Measurements from ENCODE around the gene FRMPD2. TPM values are rescaled to one million over a fixed set of nuclear protein-coding genes. Genes with fewer than 3 reads are reported as not detected.

Gene FRMPD2, protein sequence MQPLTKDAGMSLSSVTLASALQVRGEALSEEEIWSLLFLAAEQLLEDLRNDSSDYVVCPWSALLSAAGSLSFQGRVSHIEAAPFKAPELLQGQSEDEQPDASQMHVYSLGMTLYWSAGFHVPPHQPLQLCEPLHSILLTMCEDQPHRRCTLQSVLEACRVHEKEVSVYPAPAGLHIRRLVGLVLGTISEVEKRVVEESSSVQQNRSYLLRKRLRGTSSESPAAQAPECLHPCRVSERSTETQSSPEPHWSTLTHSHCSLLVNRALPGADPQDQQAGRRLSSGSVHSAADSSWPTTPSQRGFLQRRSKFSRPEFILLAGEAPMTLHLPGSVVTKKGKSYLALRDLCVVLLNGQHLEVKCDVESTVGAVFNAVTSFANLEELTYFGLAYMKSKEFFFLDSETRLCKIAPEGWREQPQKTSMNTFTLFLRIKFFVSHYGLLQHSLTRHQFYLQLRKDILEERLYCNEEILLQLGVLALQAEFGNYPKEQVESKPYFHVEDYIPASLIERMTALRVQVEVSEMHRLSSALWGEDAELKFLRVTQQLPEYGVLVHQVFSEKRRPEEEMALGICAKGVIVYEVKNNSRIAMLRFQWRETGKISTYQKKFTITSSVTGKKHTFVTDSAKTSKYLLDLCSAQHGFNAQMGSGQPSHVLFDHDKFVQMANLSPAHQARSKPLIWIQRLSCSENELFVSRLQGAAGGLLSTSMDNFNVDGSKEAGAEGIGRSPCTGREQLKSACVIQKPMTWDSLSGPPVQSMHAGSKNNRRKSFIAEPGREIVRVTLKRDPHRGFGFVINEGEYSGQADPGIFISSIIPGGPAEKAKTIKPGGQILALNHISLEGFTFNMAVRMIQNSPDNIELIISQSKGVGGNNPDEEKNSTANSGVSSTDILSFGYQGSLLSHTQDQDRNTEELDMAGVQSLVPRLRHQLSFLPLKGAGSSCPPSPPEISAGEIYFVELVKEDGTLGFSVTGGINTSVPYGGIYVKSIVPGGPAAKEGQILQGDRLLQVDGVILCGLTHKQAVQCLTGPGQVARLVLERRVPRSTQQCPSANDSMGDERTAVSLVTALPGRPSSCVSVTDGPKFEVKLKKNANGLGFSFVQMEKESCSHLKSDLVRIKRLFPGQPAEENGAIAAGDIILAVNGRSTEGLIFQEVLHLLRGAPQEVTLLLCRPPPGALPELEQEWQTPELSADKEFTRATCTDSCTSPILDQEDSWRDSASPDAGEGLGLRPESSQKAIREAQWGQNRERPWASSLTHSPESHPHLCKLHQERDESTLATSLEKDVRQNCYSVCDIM (N-terminal part only)
- not detected in 2 replicates for total RNA-seq (2021)
- percentile 5 among the genes with signal in this experiment for Bru-seq, nascent RNA
- percentile 2 among the genes with signal in this experiment for BruChase-seq, experiment 1, labeled RNA remaining after a 2-hour chase
- not detected for BruChase-seq, experiment 2, labeled RNA remaining after a 6-hour chase
- long read RNA-seq: 0 reads

DNA sequence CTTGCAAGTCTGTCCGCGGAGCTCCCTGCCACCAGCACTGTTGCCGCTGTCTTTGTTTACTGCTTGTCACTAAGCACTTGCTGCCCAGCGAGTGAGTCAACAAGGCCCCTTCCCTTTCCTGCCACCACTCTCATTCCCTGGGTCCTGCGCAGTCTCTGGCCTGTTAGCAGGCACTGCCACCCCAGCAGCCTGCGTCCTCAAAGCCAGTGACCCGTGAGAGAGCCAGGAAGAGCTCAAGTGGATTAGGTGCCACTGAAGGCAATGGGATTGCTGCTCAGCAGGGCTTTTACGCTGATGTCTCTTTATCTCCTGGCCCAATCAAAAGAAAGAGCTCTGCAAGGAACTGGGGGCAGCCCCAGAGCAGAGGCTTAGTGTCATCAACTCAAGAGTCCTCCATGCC is at the start of gene FRMPD2:
Gene FRMPD2 (minus strand): TSS at position 61 of the 400 bp plus-strand sequence. CDS start 129 bp downstream, outside the sequence.
- CTCF ChIA-PET: no interaction called here
- H3K9me3 ChIP-seq (ENCODE audit: low read depth, low read length, poor library complexity, severe bottlenecking): no peaks in the 10 kb centered on the region
- no peak for DNase-seq (ENCODE audit: low spot score)
- no peak within 1 kb of the TSS for H3K27ac ChIP-seq (ENCODE audit: low read depth, low read length, poor library complexity, severe bottlenecking)
- H3K4me3 ChIP-seq (ENCODE audit: low read depth, low read length, poor library complexity, severe bottlenecking): no peak within 1 kb of the TSS
- BruUV-seq (replicated peaks): no TSS peak
- no peaks in the 10 kb centered on the region for H3K27me3 ChIP-seq (replicated peaks; ENCODE audit: insufficient read depth, low read depth, low read length, poor library complexity)
- TF ChIP-seq, protein P1, sequence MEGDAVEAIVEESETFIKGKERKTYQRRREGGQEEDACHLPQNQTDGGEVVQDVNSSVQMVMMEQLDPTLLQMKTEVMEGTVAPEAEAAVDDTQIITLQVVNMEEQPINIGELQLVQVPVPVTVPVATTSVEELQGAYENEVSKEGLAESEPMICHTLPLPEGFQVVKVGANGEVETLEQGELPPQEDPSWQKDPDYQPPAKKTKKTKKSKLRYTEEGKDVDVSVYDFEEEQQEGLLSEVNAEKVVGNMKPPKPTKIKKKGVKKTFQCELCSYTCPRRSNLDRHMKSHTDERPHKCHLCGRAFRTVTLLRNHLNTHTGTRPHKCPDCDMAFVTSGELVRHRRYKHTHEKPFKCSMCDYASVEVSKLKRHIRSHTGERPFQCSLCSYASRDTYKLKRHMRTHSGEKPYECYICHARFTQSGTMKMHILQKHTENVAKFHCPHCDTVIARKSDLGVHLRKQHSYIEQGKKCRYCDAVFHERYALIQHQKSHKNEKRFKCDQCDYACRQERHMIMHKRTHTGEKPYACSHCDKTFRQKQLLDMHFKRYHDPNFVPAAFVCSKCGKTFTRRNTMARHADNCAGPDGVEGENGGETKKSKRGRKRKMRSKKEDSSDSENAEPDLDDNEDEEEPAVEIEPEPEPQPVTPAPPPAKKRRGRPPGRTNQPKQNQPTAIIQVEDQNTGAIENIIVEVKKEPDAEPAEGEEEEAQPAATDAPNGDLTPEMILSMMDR (conservative IDR thresholded peaks at IDR 0.05; ENCODE audit: low read depth, low read length): no peak
- TF ChIP-seq EZH2 (IDR thresholded peaks at IDR 0.05; ENCODE audit: borderline replicate concordance, low read depth, low read length, poor library complexity, severe bottlenecking): no peak
- intact Hi-C loops (cut with micrococcal nuclease; ENCODE audit: unreplicated experiment): no loop called here
- no peaks in the 10 kb centered on the region for H3K4me1 ChIP-seq (ENCODE audit: insufficient read depth, low read length, poor library complexity, severe bottlenecking)
- POLR2A ChIA-PET (ENCODE audit: low non-redundant PET): no interaction called here
- H3K36me3 ChIP-seq (ENCODE audit: insufficient read depth, low read length, poor library complexity, severe bottlenecking): no peaks in the 10 kb centered on the region

DNA sequence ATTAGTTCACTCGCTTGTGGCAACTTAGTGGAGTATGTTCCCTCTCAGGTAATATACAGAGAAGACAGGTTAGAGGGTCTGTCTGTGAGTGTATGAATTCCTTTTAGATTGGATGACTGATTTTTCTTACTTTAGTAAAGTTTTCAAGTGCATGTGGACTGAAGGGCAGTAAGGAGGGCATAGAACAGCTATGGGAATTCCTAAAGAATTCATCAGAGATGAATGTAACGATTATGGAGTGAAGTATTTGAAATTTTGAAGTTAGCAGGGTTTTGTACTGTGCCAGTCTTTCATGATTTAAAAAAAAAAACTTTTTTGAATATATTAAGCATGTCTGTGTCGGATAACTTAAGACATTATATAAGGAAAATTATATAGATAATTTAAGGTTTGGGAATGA is 47.5 kb upstream of the FRMPD2 start:
- no peak for TF ChIP-seq EZH2 (IDR thresholded peaks at IDR 0.05; ENCODE audit: borderline replicate concordance, low read depth, low read length, poor library complexity, severe bottlenecking)
- TF ChIP-seq, protein P1 (conservative IDR thresholded peaks at IDR 0.05; ENCODE audit: low read depth, low read length): no peak
- no peaks in the 10 kb centered on the region for H3K9me3 ChIP-seq (ENCODE audit: low read depth, low read length, poor library complexity, severe bottlenecking)
- DNase-seq (ENCODE audit: low spot score): no peak
- no peaks in the 10 kb centered on the region for H3K36me3 ChIP-seq (ENCODE audit: insufficient read depth, low read length, poor library complexity, severe bottlenecking)
- no peak overlapping the region for H3K27ac ChIP-seq (ENCODE audit: low read depth, low read length, poor library complexity, severe bottlenecking)
- H3K4me3 ChIP-seq (ENCODE audit: low read depth, low read length, poor library complexity, severe bottlenecking): no peak overlapping the region
- H3K27me3 ChIP-seq (replicated peaks; ENCODE audit: insufficient read depth, low read depth, low read length, poor library complexity): no peaks in the 10 kb centered on the region
- ChIA-PET CTCF (no interaction called here), POLR2A (ENCODE audit: low non-redundant PET) (no interaction called here)
- intact Hi-C loops (cut with micrococcal nuclease; ENCODE audit: unreplicated experiment): no loop called here
- no peaks in the 10 kb centered on the region for H3K4me1 ChIP-seq (ENCODE audit: insufficient read depth, low read length, poor library complexity, severe bottlenecking)
- no TSS peak for BruUV-seq (replicated peaks)
